ENCODE results near the gene C1QTNF6. TPM values are rescaled to one million over a fixed set of nuclear protein-coding genes. Genes with fewer than 3 reads are reported as not detected.

C1QTNF6 gene
- total and polyA plus RNA-seq, 2 of the 4 experiments (the other 2 are of a cell fraction) = 1.1 to 10.9 TPM

DNA sequence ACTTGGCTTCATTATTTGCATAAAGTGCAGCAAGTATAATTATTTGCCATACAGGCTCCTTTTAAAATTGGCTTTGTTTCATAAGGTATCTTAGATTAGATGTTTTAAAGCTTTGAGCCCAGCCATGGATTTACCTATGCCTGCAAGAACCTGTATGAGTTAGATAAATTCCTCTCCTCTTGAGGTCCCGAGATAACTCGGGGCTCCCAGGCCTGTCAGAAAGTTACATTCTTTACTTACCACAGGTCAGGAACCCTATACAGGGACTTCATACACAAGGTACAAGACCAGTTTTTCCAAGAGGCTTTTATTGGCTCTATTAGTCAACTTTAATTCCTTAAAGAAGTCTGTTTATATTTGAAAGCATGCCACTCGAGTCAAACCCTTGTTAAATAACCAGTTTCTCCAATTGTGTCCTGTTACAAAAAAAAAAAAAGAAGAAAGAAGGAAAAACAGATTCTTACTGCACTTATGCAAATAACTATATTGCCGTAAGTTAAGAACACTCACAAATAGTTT, 2.3 kb upstream of the C1QTNF6 start:
- Histone ChIP-seq H3K79me1 (ENCODE audit: low read depth in 1 of 2, low read length in 2 of 2) (peaks cover 0 to 21% of the 10 kb centered on the region in 2 experiments; a peak in 3 of 4 replicates), H3K9me3 (ENCODE audit: control insufficient read depth, insufficient read depth, low read length) (no peaks in the 10 kb centered on the region), H4K8ac (ENCODE audit: low read depth in 2 of 2, low read length in 2 of 2) (no peak overlapping the region), H3K9me1 (ENCODE audit: insufficient read depth, low read length) (peaks cover 8% of the 10 kb centered on the region), H4K5ac (ENCODE audit: low read depth, low read length) (no peak overlapping the region), H3K56ac (ENCODE audit: extremely low read depth, insufficient read depth, low read length) (no peak overlapping the region), H2BK15ac (ENCODE audit: low read depth, low read length) (no peak overlapping the region), H3K4me2 (ENCODE audit: low read depth, low read length) (no peak overlapping the region), H2BK20ac (ENCODE audit: low read depth, low read length) (no peak overlapping the region), H4K91ac (ENCODE audit: insufficient read depth, low read depth, low read length) (no peak overlapping the region), H4K20me1 (ENCODE audit: insufficient read depth, low read length) (no peaks in the 10 kb centered on the region), H2AK5ac (ENCODE audit: low read depth, low read length) (no peak overlapping the region), H2AFZ (replicated peaks; ENCODE audit: low read length, poor library complexity) (no peak overlapping the region), H3K27ac (ENCODE audit: insufficient read depth, low read length) (no peak overlapping the region), H3K18ac (ENCODE audit: low read depth, low read length) (no peak overlapping the region), H2BK5ac (ENCODE audit: low read depth, low read length, poor library complexity, severe bottlenecking) (no peak overlapping the region), H3K27me3 (ENCODE audit: control insufficient read depth, insufficient read depth, low read length) (no peaks in the 10 kb centered on the region), H2BK120ac (ENCODE audit: low read depth, low read length) (no peak overlapping the region), H3K23ac (ENCODE audit: low read depth, low read length) (no peak overlapping the region), H3K14ac (replicated peaks; ENCODE audit: low read depth, low read length) (no peak overlapping the region), H3K36me3 (ENCODE audit: control insufficient read depth, insufficient read depth, low read length) (no peaks in the 10 kb centered on the region), H3K4ac (ENCODE audit: low read depth, low read length) (no peak overlapping the region), H2AK9ac (replicated peaks; ENCODE audit: low read depth, low read length, poor library complexity) (no peak overlapping the region), H3K9ac (ENCODE audit: low read depth, low read length) (no peak overlapping the region), H3K4me1 (ENCODE audit: control insufficient read depth, insufficient read depth, low read length) (peaks cover 18% of the 10 kb centered on the region), H3K4me3 (ENCODE audit: insufficient read depth, low read depth, low read length) (no peak overlapping the region)
- POLR2A ChIA-PET (ENCODE audit: unreplicated experiment) = no interaction called here
- BruUV-seq (replicated peaks) = no TSS peak
- no peak for ATAC-seq (ENCODE audit: low read depth)
- DNase-seq = no peak
- CTCF ChIA-PET = no interaction called here
- intact Hi-C loops (cut with micrococcal nuclease) (no loop called here), in situ Hi-C loops (cut with MboI; ENCODE audit: low sequenced_read_pairs) (no loop called here), dilution Hi-C loops (cut with HindIII; ENCODE audit: low sequenced_read_pairs, unreplicated experiment) (no loop called here)
- no CpG with 5 or more reads among the region's 4 CpGs for WGBS, 2 experiments (ENCODE audit: extremely low coverage in 2 of 2, insufficient read length in 1 of 2)
- TF ChIP-seq RAD21 (IDR thresholded peaks at IDR 0.05; ENCODE audit: low read length) (no peak), MAZ (IDR thresholded peaks at IDR 0.05; ENCODE audit: borderline replicate concordance, low read depth, low read length) (no peak), MAFK (IDR thresholded peaks at IDR 0.05; ENCODE audit: low read depth, low read length) (no peak), NFE2L2 (IDR thresholded peaks at IDR 0.05; ENCODE audit: low read depth, low read length) (no peak), RCOR1 (IDR thresholded peaks at IDR 0.05; ENCODE audit: insufficient replicate concordance, low read length) (no peak), FOS (IDR thresholded peaks at IDR 0.05; ENCODE audit: low read depth, low read length) (no peak), CHD1 (IDR thresholded peaks at IDR 0.05; ENCODE audit: low read depth, low read length) (no peak), MXI1 (IDR thresholded peaks at IDR 0.05; ENCODE audit: borderline replicate concordance, low read depth, low read length) (no peak), RFX5 (IDR thresholded peaks at IDR 0.05; ENCODE audit: low read depth, low read length) (no peak), SMC3 (IDR thresholded peaks at IDR 0.05; ENCODE audit: low read depth, low read length) (no peak), CEBPB (IDR thresholded peaks at IDR 0.05; ENCODE audit: low read depth, low read length) (no peak)
- TF ChIP-seq, protein P1, sequence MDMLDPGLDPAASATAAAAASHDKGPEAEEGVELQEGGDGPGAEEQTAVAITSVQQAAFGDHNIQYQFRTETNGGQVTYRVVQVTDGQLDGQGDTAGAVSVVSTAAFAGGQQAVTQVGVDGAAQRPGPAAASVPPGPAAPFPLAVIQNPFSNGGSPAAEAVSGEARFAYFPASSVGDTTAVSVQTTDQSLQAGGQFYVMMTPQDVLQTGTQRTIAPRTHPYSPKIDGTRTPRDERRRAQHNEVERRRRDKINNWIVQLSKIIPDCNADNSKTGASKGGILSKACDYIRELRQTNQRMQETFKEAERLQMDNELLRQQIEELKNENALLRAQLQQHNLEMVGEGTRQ (IDR thresholded peaks at IDR 0.05; ENCODE audit: low read depth, low read length) = no peak
- TF ChIP-seq, protein P2, sequence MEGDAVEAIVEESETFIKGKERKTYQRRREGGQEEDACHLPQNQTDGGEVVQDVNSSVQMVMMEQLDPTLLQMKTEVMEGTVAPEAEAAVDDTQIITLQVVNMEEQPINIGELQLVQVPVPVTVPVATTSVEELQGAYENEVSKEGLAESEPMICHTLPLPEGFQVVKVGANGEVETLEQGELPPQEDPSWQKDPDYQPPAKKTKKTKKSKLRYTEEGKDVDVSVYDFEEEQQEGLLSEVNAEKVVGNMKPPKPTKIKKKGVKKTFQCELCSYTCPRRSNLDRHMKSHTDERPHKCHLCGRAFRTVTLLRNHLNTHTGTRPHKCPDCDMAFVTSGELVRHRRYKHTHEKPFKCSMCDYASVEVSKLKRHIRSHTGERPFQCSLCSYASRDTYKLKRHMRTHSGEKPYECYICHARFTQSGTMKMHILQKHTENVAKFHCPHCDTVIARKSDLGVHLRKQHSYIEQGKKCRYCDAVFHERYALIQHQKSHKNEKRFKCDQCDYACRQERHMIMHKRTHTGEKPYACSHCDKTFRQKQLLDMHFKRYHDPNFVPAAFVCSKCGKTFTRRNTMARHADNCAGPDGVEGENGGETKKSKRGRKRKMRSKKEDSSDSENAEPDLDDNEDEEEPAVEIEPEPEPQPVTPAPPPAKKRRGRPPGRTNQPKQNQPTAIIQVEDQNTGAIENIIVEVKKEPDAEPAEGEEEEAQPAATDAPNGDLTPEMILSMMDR (conservative IDR thresholded peaks at IDR 0.05; ENCODE audit: low read depth, low read length) = no peak
